ENCODE data around the gene SNCB.

SNCB gene

GRCh38 chr5:176639208-176639607 lies 8.9 kb upstream of the SNCB start:
- H3K4me3 ChIP-seq (ENCODE audit: low read depth, low read length), result no peak overlapping the region
- no peak for DNase-seq (ENCODE audit: low read depth)
- in situ Hi-C loops (cut with HindIII; ENCODE audit: low sequenced_read_pairs), result no loop called here
- no peak for TF ChIP-seq CTCF (IDR thresholded peaks at IDR 0.05; ENCODE audit: low read depth, low read length, missing control alignments)

- H3K4me3 ChIP-seq (ENCODE audit: low read depth, low read length), result no peak overlapping the region
- in situ Hi-C loops (cut with HindIII; ENCODE audit: low sequenced_read_pairs), result no loop called here
- DNase-seq (ENCODE audit: low read depth), result no peak
- TF ChIP-seq CTCF (IDR thresholded peaks at IDR 0.05; ENCODE audit: low read depth, low read length, missing control alignments), result no peak
Measured at GRCh38 chr5:176638437-176638836, 8.1 kb upstream of the SNCB start.

- H3K4me3 ChIP-seq (ENCODE audit: low read depth, low read length), result no peak overlapping the region
- in situ Hi-C loops (cut with HindIII; ENCODE audit: low sequenced_read_pairs), result no loop called here
- no peak for TF ChIP-seq CTCF (IDR thresholded peaks at IDR 0.05; ENCODE audit: low read depth, low read length, missing control alignments)
- DNase-seq (ENCODE audit: low read depth), result no peak
Measured at GRCh38 chr5:176637556-176637955, 7.2 kb upstream of the SNCB start.

- DNase-seq (ENCODE audit: low read depth), result no peak
- in situ Hi-C loops (cut with HindIII; ENCODE audit: low sequenced_read_pairs), result no loop called here
- TF ChIP-seq CTCF (IDR thresholded peaks at IDR 0.05; ENCODE audit: low read depth, low read length, missing control alignments), result no peak
Measured at GRCh38 chr5:176636426-176636825, 6.1 kb upstream of the SNCB start.

GRCh38 chr5:176633598-176633997 lies 3.3 kb upstream of the SNCB start:
- no peak for TF ChIP-seq CTCF (IDR thresholded peaks at IDR 0.05; ENCODE audit: low read depth, low read length, missing control alignments)
- DNase-seq (ENCODE audit: low read depth), result no peak
- no peak overlapping the region for H3K4me3 ChIP-seq (ENCODE audit: low read depth, low read length)
- in situ Hi-C loops (cut with HindIII; ENCODE audit: low sequenced_read_pairs), result no loop called here

More at GRCh38 chr5:176636426-176636825, 6.1 kb upstream of the SNCB start:
- no peak overlapping the region for H3K4me3 ChIP-seq (ENCODE audit: low read depth, low read length)

GRCh38 chr5:176632745-176633144 lies 2.4 kb upstream of the SNCB start:
- no peak for TF ChIP-seq CTCF (IDR thresholded peaks at IDR 0.05; ENCODE audit: low read depth, low read length, missing control alignments)

More at GRCh38 chr5:176632745-176633144, 2.4 kb upstream of the SNCB start:
- in situ Hi-C loops (cut with HindIII; ENCODE audit: low sequenced_read_pairs), result no loop called here
- no peak overlapping the region for H3K4me3 ChIP-seq (ENCODE audit: low read depth, low read length)
- DNase-seq (ENCODE audit: low read depth), result no peak
